Stimulated activated CD8-positive, alpha-beta memory T cell treated with anti-CD3 and anti-CD28 coated beads, Interleukin-4, amount 100 ng/mL, for 1 hour (primary cell): ENCODE measurements around the gene APLNR.

Source experiments
- DNase-seq, 2 donors: peaks; one replicate each; pipeline ENCODE4 v3.0.0-alpha.2; 2020; ENCODE audit warnings: low read depth in 2 of 2, low spot score in 1 of 2

APLNR gene

GRCh38 chr11:57219021-57219627 is 17.9 kb downstream of the APLNR start:
- DNase-seq: no peak

DNA sequence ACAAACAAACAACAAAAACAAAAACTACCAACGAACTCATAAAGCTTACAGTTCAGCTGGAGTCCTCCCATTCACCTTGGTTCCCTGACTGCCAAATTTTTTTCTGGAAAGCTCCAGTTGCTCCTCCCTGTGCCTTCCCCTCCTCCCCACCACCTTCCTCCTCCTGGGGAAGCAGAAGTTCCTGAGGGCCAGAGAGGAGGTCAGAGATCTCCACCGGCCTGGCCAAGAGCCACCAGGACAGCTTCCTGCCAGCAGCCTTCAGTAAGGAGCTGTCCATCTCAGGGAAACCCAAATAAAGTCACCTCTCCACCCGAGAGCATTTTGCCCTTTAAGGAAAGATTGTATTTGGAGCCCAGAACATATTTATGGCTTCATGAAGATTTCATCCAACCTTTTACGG is 20.0 kb downstream of the APLNR start:
- no peak for DNase-seq

- DNase-seq: no peak
These were observed 20.6 kb downstream of the APLNR start for GRCh38 chr11:57216463-57216862.

- no peak for DNase-seq
These were observed 22.6 kb downstream of the APLNR start for GRCh38 chr11:57214494-57214893.

DNA sequence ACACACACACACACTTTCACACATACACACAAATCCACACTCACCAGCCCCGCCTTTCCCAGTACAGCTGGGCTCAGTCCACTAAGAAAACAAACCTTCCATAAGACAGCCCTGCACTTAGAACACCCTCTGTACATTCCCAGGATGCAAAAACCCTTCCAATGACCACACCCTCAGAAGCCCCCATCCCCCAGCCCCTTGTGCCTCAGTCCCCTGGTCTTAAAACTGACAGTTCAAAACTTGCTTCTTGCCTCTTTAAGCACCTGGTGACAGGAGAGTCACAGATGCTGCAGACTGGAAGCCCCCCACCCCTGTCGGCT is 23.0 kb downstream of the APLNR start:
- no peak for DNase-seq

- DNase-seq: no peak
These were observed 23.5 kb downstream of the APLNR start for GRCh38 chr11:57213342-57214097.

- no peak for DNase-seq
These were observed 26.3 kb downstream of the APLNR start for GRCh38 chr11:57210781-57211180.

GRCh38 chr11:57207168-57207567 is 29.9 kb downstream of the APLNR start:
- DNase-seq: no peak

GRCh38 chr11:57205041-57205641 is 31.9 kb downstream of the APLNR start:
- no peak for DNase-seq

- no peak for DNase-seq
These were observed 33.1 kb downstream of the APLNR start for GRCh38 chr11:57203882-57204480.

DNA sequence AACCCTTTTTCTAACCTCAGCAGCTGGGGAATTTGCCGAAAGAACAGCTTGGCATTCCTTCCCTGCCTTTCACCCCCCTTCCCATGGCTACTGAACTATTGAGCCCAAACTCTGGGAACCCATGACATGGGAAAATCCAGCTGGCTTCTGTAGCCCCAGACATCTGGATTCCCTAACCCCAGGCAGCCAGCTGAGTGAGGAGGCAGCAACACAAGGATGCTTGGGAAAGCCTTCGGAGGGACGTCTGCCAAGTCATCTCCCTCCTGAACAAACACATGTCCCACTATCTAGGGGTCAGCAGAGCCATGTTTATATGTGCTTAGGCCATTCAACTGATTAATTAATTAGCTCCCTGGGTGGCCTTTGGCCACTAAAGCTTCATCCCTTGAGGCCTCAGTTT is 33.7 kb downstream of the APLNR start:
- no peak for DNase-seq

DNA sequence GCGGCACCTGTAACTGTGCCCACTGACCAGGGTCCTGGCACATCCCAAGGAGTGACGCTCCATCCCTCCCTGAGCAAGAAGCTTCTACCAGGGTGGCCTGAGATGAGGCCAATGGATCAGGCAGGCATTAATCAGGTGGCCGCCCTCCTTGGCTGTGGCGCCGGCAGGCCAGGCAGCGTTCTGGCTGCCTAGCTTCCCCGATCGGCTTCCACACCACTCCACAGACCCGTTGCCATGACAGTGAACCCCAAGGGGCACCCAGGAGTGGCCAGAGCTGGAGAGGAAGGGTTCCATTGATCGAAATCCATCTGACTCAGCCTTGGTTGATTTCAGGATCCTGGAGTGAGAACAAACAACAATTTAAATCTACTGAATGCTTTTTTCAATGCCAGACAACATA is 34.8 kb downstream of the APLNR start:
- DNase-seq: no peak

GRCh38 chr11:57200917-57201316 is 36.1 kb downstream of the APLNR start:
- no peak for DNase-seq

- no peak for DNase-seq
These were observed 37.7 kb downstream of the APLNR start for GRCh38 chr11:57199330-57199729.

DNA sequence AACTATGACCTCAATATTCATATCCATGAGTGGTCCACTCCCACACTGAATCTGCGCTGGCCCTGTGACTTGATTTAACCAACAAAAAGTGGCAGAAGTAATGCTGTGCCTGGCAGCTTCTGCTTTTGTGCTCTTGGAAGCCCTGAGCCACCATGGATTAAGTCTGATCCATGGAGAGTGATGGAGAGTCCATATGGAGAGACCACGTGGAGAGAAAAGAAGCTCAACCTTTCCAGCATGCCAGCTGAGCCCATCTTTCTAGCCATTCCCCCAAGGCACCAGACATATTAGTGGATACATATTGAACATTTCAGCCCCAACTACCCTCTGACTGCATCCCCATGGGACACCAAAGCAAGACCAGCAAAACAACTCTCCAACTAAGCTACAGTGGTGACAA is 39.3 kb downstream of the APLNR start:
- DNase-seq: no peak

DNA sequence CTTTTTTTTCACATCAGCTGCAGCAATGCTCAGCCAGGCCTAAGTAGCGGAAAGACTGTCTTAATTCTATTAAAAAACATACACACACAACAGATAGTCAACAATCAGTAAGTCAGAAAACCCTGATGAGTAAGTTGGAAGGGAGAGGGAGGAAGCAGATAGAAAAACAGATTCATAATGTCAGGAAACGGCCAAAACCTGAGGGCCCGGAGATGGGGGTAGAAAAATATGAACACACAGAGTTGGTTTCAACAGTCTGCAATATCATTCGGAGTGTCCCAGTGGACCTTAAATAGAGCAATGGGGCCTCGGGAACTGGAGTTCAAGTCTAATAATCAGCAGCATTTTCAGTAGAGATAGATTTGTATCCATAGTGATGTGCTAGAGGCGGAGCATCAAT is 40.5 kb downstream of the APLNR start:
- no peak for DNase-seq

GRCh38 chr11:57192316-57192715 is 44.7 kb downstream of the APLNR start:
- DNase-seq: no peak

DNA sequence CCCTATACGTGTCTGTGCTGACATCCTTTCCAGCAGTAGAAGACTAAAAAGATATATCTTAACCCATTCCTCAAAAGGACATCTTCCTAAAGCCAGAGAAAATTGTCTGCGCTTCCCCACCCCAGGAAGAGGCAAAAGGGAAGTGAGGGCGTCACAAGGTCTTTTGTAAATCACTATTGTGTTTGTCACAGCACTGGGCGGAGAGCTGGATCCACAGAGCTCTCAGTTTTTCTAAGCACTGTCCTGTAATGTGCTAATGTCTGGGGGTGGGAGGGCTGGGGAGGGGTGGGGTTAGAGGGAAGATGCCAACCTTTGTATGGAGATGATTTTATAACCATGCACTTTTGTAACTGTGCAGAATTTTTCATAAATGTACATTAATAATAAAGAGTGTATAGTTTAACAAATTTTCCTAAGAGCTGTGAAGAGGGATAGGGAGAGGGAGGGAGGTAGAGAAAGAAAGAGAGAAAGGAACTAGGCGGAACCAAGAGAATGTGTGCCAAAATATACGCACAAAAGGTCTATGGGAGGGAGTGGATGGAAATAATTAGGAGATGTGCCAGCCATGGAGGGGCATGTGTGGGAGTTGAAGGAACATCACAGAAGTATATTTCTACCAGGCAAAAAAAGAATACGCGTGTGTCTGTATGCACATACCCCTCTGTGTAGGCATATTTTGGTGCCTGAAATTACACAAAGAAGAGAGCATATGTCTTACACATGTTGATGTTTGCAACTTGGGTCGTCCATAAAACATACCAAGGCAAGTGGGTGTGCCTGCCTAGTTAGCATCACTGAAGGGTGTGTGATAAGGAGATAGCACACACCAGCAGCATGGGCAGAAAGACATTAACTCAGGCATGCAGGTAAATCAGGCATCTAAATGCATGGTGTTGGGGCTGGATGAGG is 45.5 kb downstream of the APLNR start:
- no peak for DNase-seq

DNA sequence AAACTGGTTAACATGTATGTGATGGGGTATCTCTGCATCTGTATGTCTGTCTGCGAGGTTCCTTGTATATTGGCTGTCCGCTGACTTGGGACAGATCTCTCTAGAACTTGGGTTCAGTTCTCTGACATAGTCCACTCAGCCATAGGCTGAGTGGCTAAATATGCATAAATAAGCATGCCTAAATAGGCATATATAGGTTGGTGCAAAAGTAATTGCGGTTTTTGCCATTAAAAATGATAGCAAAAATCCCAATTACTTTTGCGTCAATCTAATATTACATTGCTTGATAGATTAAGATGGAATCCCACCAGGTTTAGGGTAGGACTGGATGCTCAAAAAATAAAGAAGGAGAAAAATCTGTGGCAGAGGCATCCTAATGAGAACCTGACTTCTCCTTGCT is 46.5 kb downstream of the APLNR start:
- DNase-seq: no peak
